ENCODE data around the gene PSMD1.

DNA sequence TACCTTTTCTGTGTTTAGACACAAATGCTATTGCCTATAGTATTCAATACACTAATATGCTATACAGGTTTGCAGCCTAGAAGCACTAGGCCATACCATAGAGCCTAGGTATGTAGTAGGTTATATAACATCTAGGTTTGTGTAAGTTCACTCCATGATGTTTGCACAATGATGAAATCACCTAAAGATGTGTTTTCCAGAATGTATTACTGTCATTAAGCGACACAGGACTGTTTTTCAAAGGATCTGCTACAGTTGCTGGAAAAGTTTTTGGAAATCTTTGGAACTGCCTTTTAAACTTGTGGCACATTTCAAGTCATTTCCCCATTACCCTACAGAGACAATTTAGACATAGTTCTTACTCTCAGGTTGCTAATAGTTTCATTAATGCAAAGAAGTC is 9.3 kb downstream of the PSMD1 start:
- TF ChIP-seq, protein P1, sequence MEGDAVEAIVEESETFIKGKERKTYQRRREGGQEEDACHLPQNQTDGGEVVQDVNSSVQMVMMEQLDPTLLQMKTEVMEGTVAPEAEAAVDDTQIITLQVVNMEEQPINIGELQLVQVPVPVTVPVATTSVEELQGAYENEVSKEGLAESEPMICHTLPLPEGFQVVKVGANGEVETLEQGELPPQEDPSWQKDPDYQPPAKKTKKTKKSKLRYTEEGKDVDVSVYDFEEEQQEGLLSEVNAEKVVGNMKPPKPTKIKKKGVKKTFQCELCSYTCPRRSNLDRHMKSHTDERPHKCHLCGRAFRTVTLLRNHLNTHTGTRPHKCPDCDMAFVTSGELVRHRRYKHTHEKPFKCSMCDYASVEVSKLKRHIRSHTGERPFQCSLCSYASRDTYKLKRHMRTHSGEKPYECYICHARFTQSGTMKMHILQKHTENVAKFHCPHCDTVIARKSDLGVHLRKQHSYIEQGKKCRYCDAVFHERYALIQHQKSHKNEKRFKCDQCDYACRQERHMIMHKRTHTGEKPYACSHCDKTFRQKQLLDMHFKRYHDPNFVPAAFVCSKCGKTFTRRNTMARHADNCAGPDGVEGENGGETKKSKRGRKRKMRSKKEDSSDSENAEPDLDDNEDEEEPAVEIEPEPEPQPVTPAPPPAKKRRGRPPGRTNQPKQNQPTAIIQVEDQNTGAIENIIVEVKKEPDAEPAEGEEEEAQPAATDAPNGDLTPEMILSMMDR (IDR thresholded peaks at IDR 0.05; ENCODE audit: borderline replicate concordance, extremely low read depth, low read length, poor library complexity, severe bottlenecking), result no peak
- no peak for TF ChIP-seq EZH2 (IDR thresholded peaks at IDR 0.05; ENCODE audit: borderline replicate concordance, low read depth, low read length, severe bottlenecking)

All from DND-41 (cell line).